ENCODE results near the gene NFE2L1.

GRCh38 chr17:48024149-48025039, 23.8 kb upstream of the NFE2L1 start:
- TF ChIP-seq CTCF (IDR thresholded peaks at IDR 0.05; ENCODE audit: low read length) (no peak), EZH2 (optimal IDR thresholded peaks at IDR 0.05; ENCODE audit: low read depth, low read length) (no peak), EZH2phosphoT487 (IDR thresholded peaks at IDR 0.05; ENCODE audit: low read length) (no peak)
